SH-SY5Y (cell line): ENCODE results near the gene PRKCB.

Experiments
- GATA2 ChIP-seq: IDR thresholded peaks from 2 replicates; pipeline ENCODE4 v1.6.1; 2011; ENCODE audit warnings: mild to moderate bottlenecking, low read depth, low read length
- GATA3 ChIP-seq: IDR thresholded peaks from 2 replicates; pipeline ENCODE4 v1.6.1; 2011; ENCODE audit warnings: low read depth, mild to moderate bottlenecking, low read length, moderate library complexity

DNA sequence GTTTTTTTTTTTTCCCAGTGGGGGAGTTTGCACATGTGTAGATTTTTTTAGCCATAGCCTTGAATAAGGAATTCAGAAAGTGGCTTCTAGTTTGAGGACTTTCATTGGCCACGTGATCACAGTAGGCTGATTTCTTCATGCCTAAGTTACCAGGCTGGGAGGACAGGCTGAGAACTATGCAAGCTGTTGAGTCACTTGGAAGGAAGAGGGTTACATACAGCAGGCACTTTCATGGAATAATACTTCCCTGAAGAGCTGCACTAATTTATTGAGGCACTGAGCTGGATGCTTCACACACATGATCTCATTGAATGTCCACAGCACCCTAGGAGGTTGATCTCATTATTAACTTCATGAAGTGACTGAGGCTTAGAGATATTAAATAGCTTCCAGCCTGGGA, 22.8 kb downstream of the PRKCB start:
- TF ChIP-seq GATA3, result no peak
- TF ChIP-seq GATA2, result no peak
